HFF-Myc (cell line): ENCODE results near the gene UBAC2.

Experiments
- DNase-seq: peaks from one replicate; pipeline ENCODE4 v3.0.0-alpha.2; 2011; ENCODE audit warnings: low read depth; ENCODE audit errors: extremely low read depth
- H3K4me3 ChIP-seq: replicated peaks from 2 replicates; pipeline ENCODE4 v1.5.1; 2011; ENCODE audit warnings: low read depth, mild to moderate bottlenecking, control low read depth, low read length
- TF ChIP-seq, protein P1 (sequence below): IDR thresholded peaks from 2 replicates; pipeline ENCODE4 v1.5.1; 2012; ENCODE audit warnings: mild to moderate bottlenecking, low read depth, low read length, control low read depth; ENCODE audit errors: missing control alignments

Gene UBAC2

DNA sequence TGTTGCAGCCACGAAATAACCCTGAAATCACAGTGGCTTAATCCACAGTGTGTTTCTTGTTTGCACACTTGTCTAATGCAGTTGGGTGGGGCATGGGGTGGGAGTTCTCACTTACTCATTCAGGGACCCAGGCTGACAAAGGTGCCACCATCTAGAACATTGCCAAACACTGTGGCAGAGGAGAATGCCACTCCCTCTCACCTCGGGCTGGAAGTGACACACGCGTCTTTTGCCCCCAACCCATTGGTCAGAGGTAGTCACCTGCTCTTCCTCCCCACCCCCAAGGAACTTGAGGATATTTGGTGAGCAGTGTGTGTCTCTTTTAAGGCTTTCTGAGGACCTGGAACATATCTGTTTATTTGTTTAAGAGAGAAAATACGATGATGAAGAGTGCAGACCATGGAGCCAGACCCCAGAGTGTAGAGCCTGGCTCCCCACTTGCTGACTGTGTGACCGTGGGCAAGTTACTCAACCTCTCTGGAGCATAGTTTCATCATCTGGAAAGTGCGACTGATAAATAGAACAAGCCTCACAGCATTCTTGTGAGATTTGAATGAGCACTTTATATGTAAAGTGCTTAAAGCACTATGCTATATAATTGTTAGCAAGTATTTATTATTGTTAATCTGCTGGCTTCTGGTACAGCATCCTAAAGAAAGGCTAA, 89.2 kb downstream of the UBAC2 start:
- TF ChIP-seq, protein P1, sequence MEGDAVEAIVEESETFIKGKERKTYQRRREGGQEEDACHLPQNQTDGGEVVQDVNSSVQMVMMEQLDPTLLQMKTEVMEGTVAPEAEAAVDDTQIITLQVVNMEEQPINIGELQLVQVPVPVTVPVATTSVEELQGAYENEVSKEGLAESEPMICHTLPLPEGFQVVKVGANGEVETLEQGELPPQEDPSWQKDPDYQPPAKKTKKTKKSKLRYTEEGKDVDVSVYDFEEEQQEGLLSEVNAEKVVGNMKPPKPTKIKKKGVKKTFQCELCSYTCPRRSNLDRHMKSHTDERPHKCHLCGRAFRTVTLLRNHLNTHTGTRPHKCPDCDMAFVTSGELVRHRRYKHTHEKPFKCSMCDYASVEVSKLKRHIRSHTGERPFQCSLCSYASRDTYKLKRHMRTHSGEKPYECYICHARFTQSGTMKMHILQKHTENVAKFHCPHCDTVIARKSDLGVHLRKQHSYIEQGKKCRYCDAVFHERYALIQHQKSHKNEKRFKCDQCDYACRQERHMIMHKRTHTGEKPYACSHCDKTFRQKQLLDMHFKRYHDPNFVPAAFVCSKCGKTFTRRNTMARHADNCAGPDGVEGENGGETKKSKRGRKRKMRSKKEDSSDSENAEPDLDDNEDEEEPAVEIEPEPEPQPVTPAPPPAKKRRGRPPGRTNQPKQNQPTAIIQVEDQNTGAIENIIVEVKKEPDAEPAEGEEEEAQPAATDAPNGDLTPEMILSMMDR: no peak
- DNase-seq: no peak
- H3K4me3 ChIP-seq: no peak overlapping the region

DNA sequence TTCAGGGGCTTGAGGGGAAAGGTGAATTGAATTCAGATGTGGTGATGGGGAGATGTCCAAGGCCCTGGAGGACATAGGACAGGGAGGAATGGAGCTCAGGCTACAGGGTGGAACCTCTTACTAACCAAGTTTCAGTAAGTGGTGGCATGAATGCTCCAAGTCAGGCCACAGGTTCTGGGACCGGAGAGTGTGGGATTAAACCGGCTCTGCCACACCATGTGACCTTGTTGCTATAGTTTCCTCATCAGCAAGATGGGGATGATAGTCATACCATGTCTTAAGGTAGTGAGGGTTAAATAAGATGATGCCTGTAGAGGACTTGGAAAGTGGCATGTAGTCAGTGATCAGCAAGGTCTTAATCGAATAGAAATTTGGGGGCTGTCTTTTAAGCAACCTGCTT, 90.2 kb downstream of the UBAC2 start:
- TF ChIP-seq, protein P1: no peak
- no peak for DNase-seq
- no peak overlapping the region for H3K4me3 ChIP-seq

DNA sequence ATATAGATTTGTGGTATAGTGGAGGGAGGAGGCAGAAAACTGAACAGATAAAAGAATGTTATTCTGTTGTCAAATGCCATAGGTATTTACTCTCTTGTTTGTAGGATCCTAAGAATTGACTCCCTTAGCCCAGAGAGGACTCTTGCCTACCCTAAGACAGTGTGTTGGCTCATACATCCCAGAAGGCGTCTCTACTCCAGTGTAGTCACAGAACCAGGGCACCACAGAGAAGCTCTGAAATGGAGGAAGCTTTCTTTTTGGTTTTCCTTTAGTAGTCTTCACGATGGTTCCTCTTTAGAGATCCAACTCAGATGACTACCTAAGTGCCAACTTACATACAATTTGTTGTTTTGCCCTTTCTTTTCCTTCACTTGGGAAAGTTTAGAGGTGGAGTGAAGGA, 92.5 kb downstream of the UBAC2 start:
- no peak for DNase-seq
- TF ChIP-seq, protein P1: no peak
- H3K4me3 ChIP-seq: no peak overlapping the region

DNA sequence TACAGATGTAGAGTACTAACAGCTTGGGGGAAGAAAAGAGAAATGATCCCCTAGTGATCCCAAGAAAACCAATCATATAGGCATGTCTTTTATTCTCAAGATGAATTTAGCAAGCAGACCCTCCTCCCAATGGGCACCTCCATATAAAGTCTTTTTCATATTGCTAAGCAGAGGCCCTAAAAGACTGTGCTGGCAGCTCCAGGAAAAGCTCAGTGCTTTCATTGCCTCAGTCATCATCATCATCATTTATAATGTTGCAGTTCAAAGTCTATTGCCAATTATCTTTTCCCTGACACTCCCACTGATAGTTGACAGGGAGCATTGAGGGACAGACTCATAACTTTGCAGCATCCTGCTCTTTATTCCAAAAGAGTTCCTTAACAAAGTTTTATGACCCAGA, 93.5 kb downstream of the UBAC2 start:
- TF ChIP-seq, protein P1: no peak
- DNase-seq: no peak
- no peak overlapping the region for H3K4me3 ChIP-seq

DNA sequence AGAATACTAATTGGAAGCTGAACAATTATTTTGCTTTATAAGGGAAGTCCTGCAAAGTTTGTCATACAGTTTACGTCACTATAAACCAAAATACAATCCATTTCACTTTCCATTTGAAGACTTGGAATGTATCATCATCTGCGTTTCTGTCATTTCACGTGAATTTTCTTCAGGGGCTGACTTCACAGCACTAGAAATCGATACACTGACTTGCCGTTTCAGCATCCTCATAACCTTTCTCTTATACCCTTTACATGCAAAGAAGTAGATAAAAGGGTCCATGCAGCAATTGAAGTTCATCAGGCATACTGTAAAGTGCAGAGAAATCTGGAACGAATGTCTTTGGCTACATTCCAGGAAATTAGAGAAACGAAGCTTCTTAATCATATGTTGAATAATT, 94.3 kb downstream of the UBAC2 start:
- TF ChIP-seq, protein P1: no peak

DNA sequence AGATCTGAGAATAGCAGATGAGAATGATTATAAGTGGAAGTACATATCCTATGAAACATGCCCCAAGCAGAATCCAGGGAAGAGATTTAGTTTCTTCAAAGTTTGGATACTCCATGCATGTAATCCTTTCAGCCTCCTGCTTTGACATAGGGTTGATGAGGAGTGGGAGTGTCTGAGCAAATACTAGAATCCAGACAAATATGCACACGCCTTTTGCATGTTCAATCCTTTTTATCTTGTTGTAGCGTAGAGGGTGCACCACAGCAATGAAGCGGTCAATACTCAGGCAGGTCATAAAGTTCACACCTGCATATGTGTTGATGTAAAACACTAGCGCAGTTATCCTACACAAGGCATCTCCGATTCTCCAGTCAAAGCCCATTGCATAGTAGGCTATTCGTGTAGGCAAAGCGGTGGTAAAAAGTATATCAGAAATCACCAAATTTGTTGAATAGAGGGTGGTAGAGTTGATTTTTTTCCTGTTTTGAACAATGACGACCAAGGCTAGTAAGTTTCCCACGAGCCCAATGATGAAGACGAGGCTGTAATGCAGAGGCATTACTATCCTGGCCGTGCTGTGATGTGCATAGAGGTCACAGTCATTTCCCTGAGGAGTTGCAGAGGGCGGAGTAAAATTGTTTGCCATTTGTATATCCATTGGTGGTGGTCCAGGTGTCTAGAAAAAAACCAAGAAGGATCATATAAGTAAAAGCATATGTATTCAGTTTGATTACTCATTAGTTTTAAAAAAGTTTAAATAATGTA, 95.0 kb downstream of the UBAC2 start:
- no peak for DNase-seq
- no peak overlapping the region for H3K4me3 ChIP-seq
- TF ChIP-seq, protein P1: no peak

More for the DNA sequence above, 94.3 kb downstream of the UBAC2 start:
- H3K4me3 ChIP-seq: no peak overlapping the region
- no peak for DNase-seq
